Activated CD8-positive, alpha-beta memory T cell treated with anti-CD3 and anti-CD28 coated beads for 4 hours (primary cell): ENCODE measurements around the gene AGTPBP1.

Source experiments
- DNase-seq, 2 donors: peaks; one replicate each; pipeline ENCODE4 v3.0.0-alpha.2; 2020; ENCODE audit warnings: low read depth in 2 of 2

Gene AGTPBP1

GRCh38 chr9:85717220-85717619 is 24.5 kb downstream of the AGTPBP1 start:
- DNase-seq, result no peak

GRCh38 chr9:85716031-85716877 is 25.5 kb downstream of the AGTPBP1 start:
- DNase-seq, result no peak

GRCh38 chr9:85715587-85715986 is 26.2 kb downstream of the AGTPBP1 start:
- no peak for DNase-seq

- no peak for DNase-seq
Observed at GRCh38 chr9:85713897-85714296, 27.9 kb downstream of the AGTPBP1 start.

GRCh38 chr9:85704744-85705143 is 37.0 kb downstream of the AGTPBP1 start:
- DNase-seq, result no peak

GRCh38 chr9:85703398-85703797 is 38.4 kb downstream of the AGTPBP1 start:
- DNase-seq, result no peak

GRCh38 chr9:85702726-85703289 is 38.9 kb downstream of the AGTPBP1 start:
- no peak for DNase-seq

GRCh38 chr9:85702191-85702590 is 39.6 kb downstream of the AGTPBP1 start:
- no peak for DNase-seq

- DNase-seq, result no peak
Observed at GRCh38 chr9:85700330-85700729, 41.4 kb downstream of the AGTPBP1 start.

GRCh38 chr9:85688361-85688760 is 53.4 kb downstream of the AGTPBP1 start:
- DNase-seq, result no peak

GRCh38 chr9:85685081-85685480 is 56.7 kb downstream of the AGTPBP1 start:
- DNase-seq, result no peak

- no peak for DNase-seq
Observed at GRCh38 chr9:85676790-85677189, 65.0 kb downstream of the AGTPBP1 start.

- DNase-seq, result no peak
Observed at GRCh38 chr9:85667374-85667773, 74.4 kb downstream of the AGTPBP1 start.

- no peak for DNase-seq
Observed at GRCh38 chr9:85666086-85666485, 75.7 kb downstream of the AGTPBP1 start.

GRCh38 chr9:85662573-85662972 is 79.2 kb downstream of the AGTPBP1 start:
- no peak for DNase-seq

GRCh38 chr9:85658716-85659115 is 83.0 kb downstream of the AGTPBP1 start:
- no peak for DNase-seq

GRCh38 chr9:85653153-85653552 is 88.6 kb downstream of the AGTPBP1 start:
- DNase-seq, result no peak

- DNase-seq, result no peak
Observed at GRCh38 chr9:85647571-85647970, 94.2 kb downstream of the AGTPBP1 start.

- no peak for DNase-seq
Observed at GRCh38 chr9:85645909-85646627, 95.7 kb downstream of the AGTPBP1 start.

GRCh38 chr9:85640425-85640824 is 101.3 kb downstream of the AGTPBP1 start:
- DNase-seq, result no peak

GRCh38 chr9:85639675-85640186 is 102.0 kb downstream of the AGTPBP1 start:
- DNase-seq, result no peak

- DNase-seq, result no peak
Observed at GRCh38 chr9:85631809-85632208, 109.9 kb downstream of the AGTPBP1 start.

- DNase-seq, result no peak
Observed at GRCh38 chr9:85630676-85631075, 111.1 kb downstream of the AGTPBP1 start.
